Suppressor macrophage treated with lipopolysaccharide for 1 hour (primary cell): Measurements from ENCODE around the gene VIM.
"Not testable (repeated sequence)": the region's sequence is repeated elsewhere in the genome, so short reads cannot be mapped to it uniquely, and the experiment has no call there.

ENCODE experiments used
- DNase-seq, 3 donors: peaks; one replicate each; pipeline ENCODE4 v3.0.0-alpha.2; 2020 to 2022

VIM gene

DNA sequence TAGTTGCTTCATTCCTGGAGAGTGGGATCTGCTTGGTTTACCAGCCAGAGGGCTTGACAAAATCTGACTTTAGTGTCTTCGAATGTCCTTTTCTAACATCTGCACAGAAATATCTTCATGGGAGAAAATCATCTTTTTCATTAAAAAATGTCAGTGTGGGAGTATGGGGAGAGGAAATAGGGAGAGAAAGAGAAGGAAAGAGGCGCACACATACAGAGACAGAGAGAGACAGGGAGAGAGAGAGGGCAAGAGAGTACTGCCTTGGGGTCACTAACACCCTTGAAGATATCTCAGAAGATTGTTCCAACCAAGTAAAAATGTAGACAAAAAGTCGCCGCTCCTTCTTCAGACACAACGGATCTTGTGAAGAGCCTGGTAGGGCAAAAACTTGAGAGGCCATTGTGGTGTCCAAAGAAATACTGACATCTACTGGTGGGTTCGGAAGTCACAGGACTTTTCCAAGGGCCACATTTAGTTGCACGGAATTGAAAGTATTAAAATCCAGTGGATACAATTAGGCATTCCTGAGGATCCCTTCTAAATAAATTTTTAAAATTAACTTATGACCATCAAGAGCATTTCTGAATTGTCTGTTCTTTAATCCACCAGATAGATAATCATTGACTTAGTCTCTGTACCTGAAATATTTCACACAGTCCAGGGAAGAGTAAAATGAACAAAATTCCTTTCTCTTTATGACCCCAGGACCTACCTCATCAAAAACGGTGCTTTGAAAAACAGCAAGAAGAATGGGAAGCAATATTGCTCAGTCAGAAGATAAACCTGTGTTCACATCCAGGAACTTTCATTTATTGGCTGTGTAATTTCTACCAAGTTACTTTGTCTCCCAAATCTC, 29.7 kb downstream of the VIM start:
- peak; percentile 80 to 89 (median 81) for DNase-seq

GRCh38 chr10:17262502-17262901, 34.5 kb downstream of the VIM start:
- no peak for DNase-seq

DNA sequence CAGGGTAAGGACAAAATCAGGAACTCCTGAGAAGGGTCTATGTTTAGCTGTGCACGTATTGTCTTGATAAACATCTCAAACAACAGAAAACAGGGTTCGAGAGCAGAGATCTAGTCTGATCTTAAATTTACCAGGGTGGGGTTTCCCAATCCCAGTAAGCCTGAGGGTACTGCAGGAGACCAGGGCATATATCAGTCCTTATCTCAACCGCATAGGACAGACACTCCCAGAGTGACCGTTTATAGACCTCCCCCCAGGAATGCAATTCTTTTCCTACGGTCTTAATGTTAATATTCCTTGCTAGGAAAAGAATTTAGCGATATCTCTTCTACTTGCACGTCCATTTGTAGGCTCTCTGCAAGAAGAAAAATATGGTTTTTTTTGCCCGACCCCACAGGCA, 35.5 kb downstream of the VIM start:
- no peak for DNase-seq

DNA sequence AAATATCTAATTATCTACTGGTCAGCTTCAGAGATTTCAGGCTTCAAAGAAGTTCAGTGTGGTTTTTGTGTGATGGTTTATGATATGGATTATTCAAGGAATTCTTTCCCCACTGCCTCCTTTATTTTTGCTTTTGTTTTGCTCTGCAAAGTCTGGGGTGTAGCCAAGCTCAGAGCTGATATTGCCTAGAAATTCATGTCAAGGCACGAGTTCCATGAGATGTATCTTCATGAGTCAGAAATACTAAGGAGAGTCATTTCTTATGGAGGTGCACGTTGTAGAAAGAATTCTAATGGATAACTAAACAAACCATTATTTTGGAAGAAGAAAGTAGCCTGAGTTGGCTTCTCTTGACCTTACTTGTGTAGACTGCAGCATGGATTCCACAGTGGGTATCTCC, 37.4 kb downstream of the VIM start:
- DNase-seq = no peak

DNA sequence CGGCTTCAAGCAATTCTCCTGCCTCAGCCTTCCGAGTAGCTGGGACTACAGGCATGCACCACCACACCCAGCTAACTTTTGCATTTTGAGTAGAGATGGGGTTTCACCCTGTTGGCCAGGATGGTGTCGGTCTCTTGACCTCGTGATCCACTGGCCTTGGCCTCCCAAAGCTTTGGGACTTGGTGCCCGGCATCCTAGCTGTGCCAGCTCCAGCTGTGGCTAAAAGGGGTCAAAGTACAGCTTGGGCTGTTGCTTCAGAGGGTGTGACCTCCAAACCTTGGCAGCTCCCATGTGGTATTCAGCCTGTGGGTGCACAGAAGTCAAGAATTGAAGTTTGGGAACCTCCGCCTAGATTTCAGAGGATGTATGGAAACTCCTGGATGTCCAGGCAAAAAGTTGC, 38.5 kb downstream of the VIM start:
- DNase-seq = not testable (repeated sequence)

DNA sequence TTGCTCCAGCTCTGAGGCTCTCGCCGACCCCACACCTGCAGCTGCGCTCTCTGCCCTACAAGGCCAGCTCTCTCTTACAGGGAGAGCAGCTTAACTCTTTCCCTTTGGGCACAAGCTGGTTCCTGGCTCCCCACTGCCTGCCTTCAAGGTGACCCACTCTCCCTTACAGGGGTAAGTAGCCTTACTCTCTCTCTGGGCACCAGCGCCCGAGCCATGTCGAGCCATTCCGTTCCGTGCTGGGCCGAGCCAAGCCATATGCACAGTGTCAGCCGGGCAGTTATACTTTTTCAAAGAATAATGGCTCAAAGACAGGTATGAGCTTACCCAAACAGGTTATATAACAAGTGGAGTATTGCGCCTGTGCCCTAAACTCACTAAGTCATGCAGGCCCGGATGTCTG, 44.6 kb downstream of the VIM start:
- DNase-seq = no peak

DNA sequence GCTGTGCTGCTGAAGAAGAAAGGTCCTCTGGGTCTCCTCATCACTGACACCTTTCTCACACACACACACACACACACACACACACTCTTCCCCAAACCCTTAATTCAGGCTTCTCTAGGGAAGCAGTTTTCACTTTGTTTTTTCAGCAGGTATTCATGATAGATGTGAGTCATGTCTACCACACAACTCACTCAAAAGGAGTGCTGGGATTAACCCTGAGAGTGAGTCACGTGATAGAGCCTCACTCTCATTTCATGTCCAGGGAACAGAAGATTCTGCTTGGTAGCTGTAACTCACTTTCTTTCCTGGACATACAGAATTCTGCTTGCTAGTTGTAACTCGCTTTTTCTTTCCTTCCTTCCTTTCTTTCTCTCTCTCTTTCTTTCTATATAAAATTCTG, 45.4 kb downstream of the VIM start:
- peak in 1 of 3 donors; percentile 5 for DNase-seq

DNA sequence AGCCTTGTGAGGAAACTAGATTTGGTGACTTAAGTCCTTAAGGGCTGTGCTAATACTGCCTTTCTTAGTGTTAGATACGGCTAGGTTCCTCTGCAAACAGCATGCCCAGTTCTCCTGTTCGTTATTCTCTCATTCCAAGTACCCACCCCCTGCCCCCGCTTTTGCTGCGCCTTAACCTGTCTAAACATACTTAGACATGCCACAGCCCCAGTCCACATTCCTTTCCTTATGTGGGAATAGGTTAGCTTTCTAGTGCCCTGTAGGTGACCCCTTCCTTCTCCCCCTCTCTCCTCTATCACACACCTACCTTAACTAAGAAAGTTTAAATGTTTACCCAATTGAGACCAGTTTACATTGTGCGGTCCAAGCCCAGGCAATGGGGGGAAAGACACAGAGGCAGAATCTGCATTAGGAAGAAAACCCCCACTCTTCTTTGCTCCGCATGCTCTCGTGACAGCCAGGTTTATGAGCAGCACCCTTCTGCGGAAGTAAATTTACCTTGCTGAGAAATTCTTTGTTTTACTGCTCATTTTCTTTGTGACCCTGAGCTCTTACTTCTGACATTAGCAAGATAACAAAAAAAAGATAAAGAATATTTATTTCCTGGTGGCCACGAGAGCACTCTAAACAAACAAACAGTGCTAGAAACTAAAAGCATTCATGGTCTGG, 48.8 kb downstream of the VIM start:
- DNase-seq = no peak

- no peak for DNase-seq
Measured at GRCh38 chr10:17278607-17279240, 50.7 kb downstream of the VIM start.

- no peak for DNase-seq
Measured at GRCh38 chr10:17282311-17282710, 54.3 kb downstream of the VIM start.

- DNase-seq = no peak
Measured at GRCh38 chr10:17286562-17287550, 58.8 kb downstream of the VIM start.
